ENCODE results near the gene VPS8.

GRCh38 chr3:184822081-184822480, 10.1 kb downstream of the VPS8 start:
- no peak for TF ChIP-seq SUZ12 (IDR thresholded peaks at IDR 0.05)
- no peak for TF ChIP-seq NFRKB (IDR thresholded peaks at IDR 0.05)
- no peak for TF ChIP-seq SP1 (IDR thresholded peaks at IDR 0.05)
- no peak for TF ChIP-seq ARNT (IDR thresholded peaks at IDR 0.05)
- TF ChIP-seq LEF1 (IDR thresholded peaks at IDR 0.05; ENCODE audit: borderline replicate concordance): no peak
- no peak for TF ChIP-seq BHLHE40 (IDR thresholded peaks at IDR 0.05; ENCODE audit: borderline replicate concordance)
- TF ChIP-seq, protein P1, sequence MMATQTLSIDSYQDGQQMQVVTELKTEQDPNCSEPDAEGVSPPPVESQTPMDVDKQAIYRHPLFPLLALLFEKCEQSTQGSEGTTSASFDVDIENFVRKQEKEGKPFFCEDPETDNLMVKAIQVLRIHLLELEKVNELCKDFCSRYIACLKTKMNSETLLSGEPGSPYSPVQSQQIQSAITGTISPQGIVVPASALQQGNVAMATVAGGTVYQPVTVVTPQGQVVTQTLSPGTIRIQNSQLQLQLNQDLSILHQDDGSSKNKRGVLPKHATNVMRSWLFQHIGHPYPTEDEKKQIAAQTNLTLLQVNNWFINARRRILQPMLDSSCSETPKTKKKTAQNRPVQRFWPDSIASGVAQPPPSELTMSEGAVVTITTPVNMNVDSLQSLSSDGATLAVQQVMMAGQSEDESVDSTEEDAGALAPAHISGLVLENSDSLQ (IDR thresholded peaks at IDR 0.05): no peak
- TF ChIP-seq FOXA1 (IDR thresholded peaks at IDR 0.05): no peak
- TF ChIP-seq ELF4 (IDR thresholded peaks at IDR 0.05): no peak
- TF ChIP-seq FOXM1 (IDR thresholded peaks at IDR 0.05; ENCODE audit: borderline replicate concordance): no peak

All from HEK293T (cell line).